Mesothelial cell of epicardium (in vitro differentiated cells): ENCODE data around the gene AJAP1. TPM values are rescaled to one million over a fixed set of nuclear protein-coding genes. Genes with fewer than 3 reads are reported as not detected.

Experiments
- DNase-seq, 2 experiments: peaks; one replicate each; pipeline ENCODE4 v3.0.0; 2021; ENCODE audit warnings: low spot score in 2 of 2; ENCODE audit not compliant: unreplicated experiment in 2 of 2
- H3K27ac Mint-ChIP-seq: 2 replicates; pipeline ENCODE4 v1.8.0; 2021; ENCODE audit warnings: mixed read lengths
- H3K27me3 Mint-ChIP-seq: 2 replicates; pipeline ENCODE4 v1.8.0; 2021; ENCODE audit warnings: low read depth, mixed read lengths
- H3K36me3 Mint-ChIP-seq: 2 replicates; pipeline ENCODE4 v1.8.0; 2021; ENCODE audit warnings: mixed read lengths
- H3K4me1 Mint-ChIP-seq: 2 replicates; pipeline ENCODE4 v1.8.0; 2021; ENCODE audit warnings: mixed read lengths
- H3K4me3 Mint-ChIP-seq: 2 replicates; pipeline ENCODE4 v1.8.0; 2021; ENCODE audit warnings: mild to moderate bottlenecking, moderate library complexity, mixed read lengths
- H3K9me3 Mint-ChIP-seq: 2 replicates; pipeline ENCODE4 v1.8.0; 2021; ENCODE audit warnings: mixed read lengths
- CTCF ChIP-seq: fragments of 200-600 bp; sonication (generic); IDR thresholded peaks from one replicate; pipeline ENCODE4 v1.5.0; 2021; ENCODE audit warnings: antibody characterized with exemption; ENCODE audit not compliant: unreplicated experiment
- total RNA-seq: library from RNA; stranded (reverse); gene quantifications from 3 replicates; pipeline ENCODE4 v1.2.1, GENCODE V29; 2021

The AJAP1 gene
- total RNA-seq, 1 donor from 2014 or later = 2.4 TPM

DNA sequence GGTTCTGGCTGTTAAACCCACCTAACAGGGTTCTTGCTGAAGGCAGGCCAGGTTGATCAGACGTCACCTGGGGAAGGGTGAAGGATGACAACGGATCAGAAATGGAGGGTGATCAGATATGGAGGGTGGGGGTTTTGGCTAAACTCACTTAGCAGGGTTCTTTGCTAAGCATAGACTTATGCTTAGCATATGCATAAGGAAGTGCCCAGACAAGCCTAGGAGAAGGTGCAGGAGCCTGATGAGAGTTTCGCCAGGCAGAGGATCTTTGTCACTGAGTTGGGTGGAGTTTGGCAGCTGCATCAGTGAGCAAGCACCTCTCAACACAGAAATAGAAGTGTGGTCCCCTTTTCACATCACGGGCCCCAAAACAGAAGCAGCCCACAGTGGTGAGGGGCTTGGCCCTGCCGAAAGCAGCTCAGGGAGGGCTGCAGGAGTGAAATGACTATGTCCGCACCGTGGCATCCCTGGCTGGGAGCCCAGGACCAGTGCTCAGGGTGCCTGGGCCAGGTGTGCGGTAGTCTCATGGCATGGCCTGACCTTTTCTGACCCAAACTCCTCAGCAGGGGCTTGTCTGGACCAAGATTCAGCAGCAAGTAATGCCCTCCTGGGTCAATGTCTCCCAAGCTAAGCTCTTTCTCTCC lies 101.6 kb downstream of the AJAP1 start:
- no peak for DNase-seq
- H3K4me3 Mint-ChIP-seq = no peak overlapping the region
- TF ChIP-seq CTCF = no peak
- H3K27me3 Mint-ChIP-seq = peaks cover 7% of the 10 kb centered on the region
- peaks cover 9% of the 10 kb centered on the region for H3K4me1 Mint-ChIP-seq
- H3K27ac Mint-ChIP-seq = no peak overlapping the region
- H3K9me3 Mint-ChIP-seq = peaks cover 11% of the 10 kb centered on the region
- H3K36me3 Mint-ChIP-seq = no peaks in the 10 kb centered on the region

- no peaks in the 10 kb centered on the region for H3K36me3 Mint-ChIP-seq
- TF ChIP-seq CTCF = no peak
- peaks cover 9% of the 10 kb centered on the region for H3K4me1 Mint-ChIP-seq
- peaks cover 4% of the 10 kb centered on the region for H3K27me3 Mint-ChIP-seq
- no peak overlapping the region for H3K27ac Mint-ChIP-seq
- H3K9me3 Mint-ChIP-seq = peaks cover 11% of the 10 kb centered on the region
- no peak for DNase-seq
- H3K4me3 Mint-ChIP-seq = no peak overlapping the region
Observed at GRCh38 chr1:4756851-4757580, 102.6 kb downstream of the AJAP1 start.

DNA sequence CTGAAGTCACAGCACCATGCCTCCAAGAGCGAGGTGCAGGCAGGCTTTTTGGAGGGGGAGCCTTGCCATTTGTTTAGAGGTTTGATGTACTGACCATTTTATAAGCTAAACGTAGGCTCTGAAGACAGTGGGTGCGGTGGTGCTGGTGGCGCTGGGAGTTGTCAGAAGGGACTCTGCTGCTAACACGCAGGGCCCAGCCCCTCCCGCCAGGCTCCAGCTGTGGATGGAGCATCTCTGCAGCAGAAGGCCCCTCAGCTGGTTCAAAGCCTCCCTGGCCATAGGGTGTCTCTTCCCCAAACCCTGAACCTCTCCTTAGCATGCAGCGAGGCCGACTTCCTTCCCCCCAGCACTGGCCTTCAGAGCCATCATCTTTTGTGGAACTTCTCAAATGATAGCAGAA lies 105.3 kb downstream of the AJAP1 start:
- H3K4me1 Mint-ChIP-seq = peaks cover 9% of the 10 kb centered on the region
- H3K27me3 Mint-ChIP-seq = peaks cover 4% of the 10 kb centered on the region
- no peak overlapping the region for H3K4me3 Mint-ChIP-seq
- H3K9me3 Mint-ChIP-seq = peaks cover 4% of the 10 kb centered on the region
- H3K36me3 Mint-ChIP-seq = no peaks in the 10 kb centered on the region
- no peak overlapping the region for H3K27ac Mint-ChIP-seq
- no peak for TF ChIP-seq CTCF
- no peak for DNase-seq

- no peaks in the 10 kb centered on the region for H3K36me3 Mint-ChIP-seq
- TF ChIP-seq CTCF = no peak
- peaks cover 9% of the 10 kb centered on the region for H3K4me1 Mint-ChIP-seq
- H3K27me3 Mint-ChIP-seq = peaks cover 4% of the 10 kb centered on the region
- no peak for DNase-seq
- no peak overlapping the region for H3K4me3 Mint-ChIP-seq
- H3K27ac Mint-ChIP-seq = no peak overlapping the region
- peaks cover 4% of the 10 kb centered on the region for H3K9me3 Mint-ChIP-seq
Observed at GRCh38 chr1:4760088-4760487, 105.7 kb downstream of the AJAP1 start.

GRCh38 chr1:4761324-4761723 lies 106.9 kb downstream of the AJAP1 start:
- TF ChIP-seq CTCF = no peak
- Mint-ChIP-seq H3K27me3 (peaks cover 6% of the 10 kb centered on the region), H3K4me1 (no peaks in the 10 kb centered on the region), H3K27ac (no peak overlapping the region), H3K36me3 (no peaks in the 10 kb centered on the region), H3K9me3 (peaks cover 4% of the 10 kb centered on the region), H3K4me3 (no peak overlapping the region)
- DNase-seq = no peak
